Activated CD4-positive, alpha-beta T cell treated with anti-CD3 and anti-CD28 coated beads, Interleukin-2, amount 50 U/mL, for 16 hours (primary cell): ENCODE data around the gene PMEL.

Experiments used
- DNase-seq: peaks from one replicate; pipeline ENCODE4 v3.0.0-alpha.2; 2020

The PMEL gene

GRCh38 chr12:55912908-55913307, 52.9 kb downstream of the PMEL start:
- DNase-seq = no peak

GRCh38 chr12:55909513-55909884, 56.3 kb downstream of the PMEL start:
- DNase-seq = no peak

- DNase-seq = no peak
These were observed 56.9 kb downstream of the PMEL start for GRCh38 chr12:55908726-55909512.

GRCh38 chr12:55906056-55906455, 59.8 kb downstream of the PMEL start:
- no peak for DNase-seq
